Lower lobe of right lung (tissue), 2 donors: Measurements from ENCODE around the gene FOXF1. TPM values are rescaled to one million over a fixed set of nuclear protein-coding genes. Genes with fewer than 3 reads are reported as not detected.

Experiments
- ATAC-seq, 2 donors: fragments of 200-7000 bp; cut with Tn5 transposase; one replicate each; pipeline ENCODE4 v1.9.1; 2020 to 2022; ENCODE audit warnings: mild to moderate bottlenecking in 2 of 2, moderate library complexity in 2 of 2
- DNase-seq: peaks from one replicate; pipeline ENCODE4 v3.0.0-alpha.2; 2020
- H3K27ac ChIP-seq: fragments of 200-600 bp; one replicate; pipeline ENCODE4 v1.8.0; 2022
- H3K27me3 ChIP-seq: fragments of 200-600 bp; one replicate; pipeline ENCODE4 v1.8.0; 2022; ENCODE audit warnings: low read depth
- H3K36me3 ChIP-seq: fragments of 200-600 bp; one replicate; pipeline ENCODE4 v1.8.0; 2022; ENCODE audit warnings: mild to moderate bottlenecking
- H3K4me1 ChIP-seq: fragments of 200-600 bp; one replicate; pipeline ENCODE4 v1.8.0; 2022
- H3K4me3 ChIP-seq: fragments of 200-600 bp; one replicate; pipeline ENCODE4 v1.8.0; 2022; ENCODE audit warnings: mild to moderate bottlenecking
- H3K9me3 ChIP-seq: fragments of 200-600 bp; one replicate; pipeline ENCODE4 v1.8.0; 2022
- intact Hi-C: fragments of 100-400 bp; cut with DNase I; formaldehyde crosslinking; loops from one replicate; pipeline ENCODE4 v1.11.0; 2022
- total RNA-seq: library from RNA; stranded (reverse); fragmentation: NEBNext Ultra II Directional; extraction: Animal tissue kit (Norgen Biotek cat#: 25700); gene quantifications from one replicate; pipeline ENCODE4 v1.2.1, GENCODE V29; 2021
- TF ChIP-seq, protein P1 (sequence below): fragments of 200-600 bp; IDR thresholded peaks from one replicate; pipeline ENCODE4 v1.8.0; 2022; ENCODE audit warnings: antibody characterized with exemption, mild to moderate bottlenecking
- donor health status: DM: no; HTN: yes; CAD: no; lungs with severe emphysema.

FOXF1 gene
- total RNA-seq, 1 donor from 2014 or later = 31.2 TPM

DNA sequence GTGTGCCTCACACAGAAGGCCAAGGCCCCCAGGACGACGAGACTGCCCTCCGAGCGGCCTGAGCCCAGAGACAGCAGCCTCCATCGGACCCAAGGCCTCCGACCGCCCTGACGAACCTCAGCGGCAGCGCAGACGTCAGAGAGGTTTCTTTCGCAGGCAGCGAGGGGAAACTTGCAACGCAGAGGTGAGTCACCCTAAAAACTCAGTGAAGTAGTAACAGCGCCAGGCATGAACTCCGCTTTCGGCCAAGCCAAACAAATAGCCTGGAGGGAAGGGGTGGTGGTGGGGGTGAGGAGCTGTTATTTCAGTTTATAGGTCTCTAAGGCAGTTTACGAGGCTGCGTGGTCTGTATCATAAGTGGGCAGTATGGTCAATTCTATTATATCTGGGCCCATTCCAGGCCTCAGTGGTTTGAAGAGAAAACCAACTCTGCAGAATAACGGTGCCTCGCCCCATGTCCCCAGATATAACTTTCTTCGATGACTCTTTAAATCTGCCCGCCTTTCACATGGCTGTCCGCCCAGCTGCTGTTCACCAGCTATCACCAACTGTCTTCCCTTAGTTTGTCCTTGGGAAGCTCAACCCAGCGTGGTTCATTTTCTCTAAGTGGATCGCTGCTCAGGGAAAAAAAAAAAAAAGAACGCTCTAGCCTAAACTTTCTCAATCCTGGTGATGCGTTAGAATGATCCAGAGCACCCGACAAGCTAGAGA, 43.5 kb upstream of the FOXF1 start:
- ATAC-seq = no peak
- H3K36me3 ChIP-seq = no peaks in the 10 kb centered on the region
- no peaks in the 10 kb centered on the region for H3K4me1 ChIP-seq
- DNase-seq = no peak
- H3K9me3 ChIP-seq = no peaks in the 10 kb centered on the region
- H3K27ac ChIP-seq = no peak overlapping the region
- peaks cover 6% of the 10 kb centered on the region for H3K27me3 ChIP-seq
- no peak overlapping the region for H3K4me3 ChIP-seq
- TF ChIP-seq, protein P1, sequence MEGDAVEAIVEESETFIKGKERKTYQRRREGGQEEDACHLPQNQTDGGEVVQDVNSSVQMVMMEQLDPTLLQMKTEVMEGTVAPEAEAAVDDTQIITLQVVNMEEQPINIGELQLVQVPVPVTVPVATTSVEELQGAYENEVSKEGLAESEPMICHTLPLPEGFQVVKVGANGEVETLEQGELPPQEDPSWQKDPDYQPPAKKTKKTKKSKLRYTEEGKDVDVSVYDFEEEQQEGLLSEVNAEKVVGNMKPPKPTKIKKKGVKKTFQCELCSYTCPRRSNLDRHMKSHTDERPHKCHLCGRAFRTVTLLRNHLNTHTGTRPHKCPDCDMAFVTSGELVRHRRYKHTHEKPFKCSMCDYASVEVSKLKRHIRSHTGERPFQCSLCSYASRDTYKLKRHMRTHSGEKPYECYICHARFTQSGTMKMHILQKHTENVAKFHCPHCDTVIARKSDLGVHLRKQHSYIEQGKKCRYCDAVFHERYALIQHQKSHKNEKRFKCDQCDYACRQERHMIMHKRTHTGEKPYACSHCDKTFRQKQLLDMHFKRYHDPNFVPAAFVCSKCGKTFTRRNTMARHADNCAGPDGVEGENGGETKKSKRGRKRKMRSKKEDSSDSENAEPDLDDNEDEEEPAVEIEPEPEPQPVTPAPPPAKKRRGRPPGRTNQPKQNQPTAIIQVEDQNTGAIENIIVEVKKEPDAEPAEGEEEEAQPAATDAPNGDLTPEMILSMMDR = no peak
- intact Hi-C loops = no loop called here

DNA sequence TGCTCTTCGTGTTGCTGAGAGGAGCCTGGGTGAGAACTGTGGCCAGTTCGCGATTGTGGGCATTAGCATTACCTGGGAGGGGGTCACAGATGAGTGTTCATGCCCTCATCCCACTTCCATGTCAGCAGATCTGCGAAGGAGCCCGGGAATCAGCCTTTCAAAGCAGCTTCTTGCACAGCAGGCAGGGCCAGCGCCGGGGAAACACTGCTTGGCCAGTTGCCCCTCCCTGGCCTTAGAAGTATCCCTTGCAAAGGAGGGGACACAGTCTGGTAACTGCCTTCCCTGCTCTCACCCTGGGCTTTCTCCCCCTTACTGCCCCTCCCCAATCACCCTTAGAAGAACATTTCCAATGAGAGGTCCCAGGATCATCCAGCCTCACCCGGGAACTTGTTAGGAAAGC, 42.8 kb upstream of the FOXF1 start:
- peaks cover 9% of the 10 kb centered on the region for H3K27me3 ChIP-seq
- H3K27ac ChIP-seq = no peak overlapping the region
- intact Hi-C loops = no loop called here
- TF ChIP-seq, protein P1 = no peak
- no peaks in the 10 kb centered on the region for H3K4me1 ChIP-seq
- no peaks in the 10 kb centered on the region for H3K36me3 ChIP-seq
- no peak overlapping the region for H3K4me3 ChIP-seq
- H3K9me3 ChIP-seq = no peaks in the 10 kb centered on the region
- DNase-seq = no peak
- no peak for ATAC-seq

DNA sequence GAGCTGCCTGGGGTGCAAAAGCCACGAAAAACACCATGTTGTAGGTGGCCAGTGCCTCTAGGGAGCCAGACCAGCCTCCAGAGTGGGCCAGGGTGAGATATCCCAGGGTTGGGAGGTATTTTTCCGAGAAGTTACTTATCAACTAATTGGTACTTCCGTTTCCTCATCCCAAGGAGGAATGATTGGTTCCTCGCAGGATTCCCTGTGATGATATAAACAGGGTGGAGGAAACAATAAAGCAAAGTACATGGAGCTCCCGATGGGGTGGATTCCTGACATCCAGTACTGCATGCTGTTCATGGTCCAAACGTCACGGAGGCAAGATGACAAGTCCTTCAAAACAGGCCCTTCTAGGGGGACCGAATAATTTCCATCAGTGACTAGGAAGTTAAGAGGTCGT, 39.4 kb upstream of the FOXF1 start:
- Histone ChIP-seq H3K9me3 (no peaks in the 10 kb centered on the region), H3K4me3 (no peak overlapping the region), H3K27ac (no peak overlapping the region), H3K27me3 (peaks cover 9% of the 10 kb centered on the region), H3K36me3 (no peaks in the 10 kb centered on the region), H3K4me1 (no peaks in the 10 kb centered on the region)
- intact Hi-C loops = no loop called here
- TF ChIP-seq, protein P1 = no peak
- DNase-seq (no peak), ATAC-seq (peak in 1 of 2 donors; percentile 26)

DNA sequence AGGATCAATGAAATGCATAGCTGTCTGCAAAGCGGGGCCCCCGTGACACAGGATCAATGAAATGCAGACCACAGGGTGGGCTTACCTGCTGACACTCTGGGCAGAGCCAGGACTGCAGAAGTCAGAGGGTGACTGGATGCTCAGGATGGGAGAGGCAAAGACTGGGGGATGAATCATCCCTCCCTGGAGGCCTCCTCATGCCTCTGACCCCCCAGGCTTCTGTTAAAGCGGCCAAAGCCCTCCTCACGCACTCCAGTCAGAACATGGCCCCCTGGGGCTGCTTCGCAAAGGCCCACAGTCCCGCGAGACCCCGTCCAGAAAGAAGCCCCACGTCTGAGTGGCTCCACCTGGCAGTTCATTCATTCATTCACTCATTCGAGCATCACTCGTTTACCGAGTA, 38.4 kb upstream of the FOXF1 start:
- H3K36me3 ChIP-seq = no peaks in the 10 kb centered on the region
- H3K27me3 ChIP-seq = peaks cover 9% of the 10 kb centered on the region
- intact Hi-C loops = no loop called here
- no peak for DNase-seq
- no peak for ATAC-seq
- TF ChIP-seq, protein P1 = no peak
- no peak overlapping the region for H3K27ac ChIP-seq
- H3K4me1 ChIP-seq = no peaks in the 10 kb centered on the region
- no peak overlapping the region for H3K4me3 ChIP-seq
- H3K9me3 ChIP-seq = no peaks in the 10 kb centered on the region

DNA sequence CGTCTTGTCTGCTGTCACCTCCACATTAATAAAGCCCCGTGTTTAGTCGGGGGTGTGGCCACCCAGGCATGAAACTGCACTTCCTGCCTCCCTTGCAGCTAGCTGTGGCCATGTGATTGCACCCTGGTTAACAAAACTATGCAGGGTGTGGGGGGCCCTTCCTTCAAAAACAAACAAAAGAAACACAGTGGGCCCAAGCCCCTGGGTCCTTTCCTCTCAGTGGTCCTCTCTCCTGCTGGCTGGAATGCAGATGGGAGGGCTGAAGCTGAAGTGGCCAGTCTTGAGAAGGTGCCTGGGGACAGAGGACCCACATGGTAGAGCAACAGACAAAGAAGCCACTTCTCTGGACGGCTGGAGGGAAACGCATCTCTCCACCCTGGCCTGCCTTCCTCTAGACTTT, 38.0 kb upstream of the FOXF1 start:
- Histone ChIP-seq H3K36me3 (no peaks in the 10 kb centered on the region), H3K4me3 (no peak overlapping the region), H3K27ac (no peak overlapping the region), H3K27me3 (peaks cover 12% of the 10 kb centered on the region), H3K4me1 (peaks cover 4% of the 10 kb centered on the region), H3K9me3 (no peaks in the 10 kb centered on the region)
- DNase-seq (no peak), ATAC-seq (no peak)
- TF ChIP-seq, protein P1 = no peak
- intact Hi-C loops = no loop called here
